GM18498 (cell line): Measurements from ENCODE around the gene PYGM.

Experiments
- ATAC-seq: cut with Tn5 transposase; IDR thresholded peaks from one replicate; pipeline ENCODE4 v1.9.1; 2021; ENCODE audit warnings: mild to moderate bottlenecking, moderate library complexity; ENCODE audit not compliant: unreplicated experiment

PYGM gene

DNA sequence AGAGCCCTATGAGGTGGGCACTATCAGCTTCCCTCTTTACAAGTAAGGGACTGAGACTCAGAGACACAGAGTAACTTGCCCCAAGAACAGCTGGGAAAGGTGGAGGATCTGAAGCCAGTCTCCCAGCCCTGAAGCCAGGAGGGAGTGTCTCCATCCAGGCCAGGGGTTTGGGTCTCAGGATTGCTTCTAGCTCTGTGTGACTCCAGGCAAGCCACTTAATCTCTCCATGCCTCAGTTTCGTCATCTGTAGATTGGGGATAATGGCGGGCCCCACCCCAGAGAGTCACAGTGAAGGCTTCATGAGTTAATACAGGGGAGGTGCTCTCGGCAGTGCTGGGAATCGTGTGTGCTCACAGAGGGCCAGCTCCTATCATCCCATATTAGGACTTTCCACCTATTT lies 32.7 kb upstream of the PYGM start:
- no peak for ATAC-seq

DNA sequence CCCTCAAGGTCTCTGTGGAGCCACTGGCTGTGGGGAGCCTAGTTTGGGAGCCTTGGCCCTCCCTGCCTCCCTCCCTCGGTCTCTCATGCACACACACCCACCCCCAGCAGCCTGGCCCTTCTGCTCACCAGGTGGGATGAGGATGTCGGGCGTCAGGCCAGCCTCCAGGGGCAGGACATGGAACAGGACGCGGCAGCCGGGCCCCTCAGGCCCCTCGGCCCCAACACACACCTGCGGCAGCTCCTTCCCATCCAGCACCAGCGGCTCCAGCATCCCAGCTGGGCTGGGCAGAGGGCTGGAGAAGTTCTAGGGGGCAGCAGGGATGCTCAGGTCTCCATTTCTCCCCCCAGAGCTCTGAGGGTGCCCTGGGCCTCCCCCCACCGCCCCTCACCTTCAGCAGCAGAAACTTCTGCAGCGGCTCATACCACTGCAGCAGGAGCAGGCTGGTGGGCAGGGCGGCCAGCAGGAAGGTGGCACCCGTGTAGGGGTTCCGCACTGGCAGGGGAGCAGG lies 32.1 kb upstream of the PYGM start:
- no peak for ATAC-seq

DNA sequence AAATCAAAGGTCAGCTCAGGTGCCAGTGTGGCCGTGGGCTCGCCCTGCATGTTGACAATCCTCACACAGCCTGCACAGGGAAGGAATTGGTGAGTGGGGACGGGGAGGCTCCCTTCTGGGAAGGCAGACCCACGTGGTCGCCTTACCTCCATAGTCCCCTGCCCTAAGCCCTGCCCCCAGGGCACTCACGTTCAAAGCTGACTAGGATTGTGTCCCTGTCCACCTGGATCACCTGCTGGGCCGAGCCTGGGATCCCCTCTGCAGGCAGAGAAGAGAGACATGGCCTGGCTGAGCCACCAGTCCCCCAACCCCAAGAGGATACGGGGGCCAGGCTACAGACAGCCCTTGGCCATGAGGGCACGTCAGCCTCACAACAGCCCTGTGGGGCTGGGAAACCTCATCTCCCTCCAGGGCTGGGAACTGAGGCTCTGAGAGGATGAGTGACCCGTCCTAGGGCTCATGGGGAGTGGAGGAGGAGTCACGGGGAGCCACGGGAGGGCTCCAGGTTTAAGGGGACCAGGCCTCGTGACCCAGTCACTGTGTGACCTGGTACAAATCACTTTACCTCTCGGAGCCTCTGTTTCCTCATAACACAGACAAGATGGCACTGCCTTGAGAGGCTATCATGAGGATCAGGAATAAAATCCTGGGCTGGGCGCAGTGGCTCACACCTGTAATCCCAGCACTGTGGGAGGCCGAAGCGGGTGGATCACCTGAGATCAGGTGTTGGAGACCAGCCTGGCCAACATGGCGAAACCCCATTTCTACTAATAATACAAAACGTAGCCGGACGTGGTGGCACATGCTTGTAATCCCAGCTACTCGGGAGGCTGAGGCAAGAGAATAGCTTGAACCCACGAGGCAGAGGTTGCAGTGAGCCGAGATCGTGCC lies 30.7 kb upstream of the PYGM start:
- no peak for ATAC-seq

DNA sequence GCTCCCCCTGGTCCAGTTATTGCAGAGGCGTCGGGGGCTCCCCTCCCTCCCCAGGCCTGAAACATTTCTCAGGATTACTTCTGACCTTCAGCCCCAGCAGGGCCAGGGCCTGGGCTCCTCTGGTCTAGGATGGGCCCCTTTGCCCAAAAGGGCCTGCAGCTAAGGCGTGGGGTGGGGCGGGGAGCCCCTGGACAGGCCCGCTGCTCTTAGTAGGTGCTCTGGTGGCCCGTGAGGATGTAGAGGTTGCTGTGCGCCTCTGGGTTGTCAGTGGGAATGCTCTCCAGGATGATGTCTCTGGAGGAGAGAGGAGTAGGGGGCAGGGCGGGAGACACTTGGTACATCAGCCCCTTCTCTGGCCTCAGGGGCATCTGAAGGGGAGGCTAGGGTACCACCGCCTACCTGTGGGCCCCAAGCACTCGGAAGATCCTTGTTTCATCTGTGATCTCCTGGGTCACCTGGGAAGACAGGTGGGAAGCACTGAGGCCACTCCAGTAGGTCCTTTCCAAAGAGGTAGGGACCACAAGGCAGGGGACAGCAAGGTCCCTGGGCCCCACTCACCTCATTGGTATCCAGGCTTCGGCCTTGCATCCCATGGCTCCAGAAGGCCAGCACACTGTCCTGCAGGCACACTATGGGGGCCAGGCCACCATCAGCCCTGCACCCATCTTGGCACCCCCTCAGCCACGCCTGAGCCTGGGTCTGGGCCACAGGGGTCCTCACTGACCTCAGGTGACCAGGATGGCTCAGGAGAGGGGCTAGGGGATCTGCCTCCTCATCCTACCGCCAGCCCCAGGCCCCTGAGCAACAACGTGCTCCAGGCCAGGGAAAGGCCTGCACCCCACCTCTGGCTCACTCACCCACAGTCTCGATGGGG lies 29.8 kb upstream of the PYGM start:
- ATAC-seq = no peak

DNA sequence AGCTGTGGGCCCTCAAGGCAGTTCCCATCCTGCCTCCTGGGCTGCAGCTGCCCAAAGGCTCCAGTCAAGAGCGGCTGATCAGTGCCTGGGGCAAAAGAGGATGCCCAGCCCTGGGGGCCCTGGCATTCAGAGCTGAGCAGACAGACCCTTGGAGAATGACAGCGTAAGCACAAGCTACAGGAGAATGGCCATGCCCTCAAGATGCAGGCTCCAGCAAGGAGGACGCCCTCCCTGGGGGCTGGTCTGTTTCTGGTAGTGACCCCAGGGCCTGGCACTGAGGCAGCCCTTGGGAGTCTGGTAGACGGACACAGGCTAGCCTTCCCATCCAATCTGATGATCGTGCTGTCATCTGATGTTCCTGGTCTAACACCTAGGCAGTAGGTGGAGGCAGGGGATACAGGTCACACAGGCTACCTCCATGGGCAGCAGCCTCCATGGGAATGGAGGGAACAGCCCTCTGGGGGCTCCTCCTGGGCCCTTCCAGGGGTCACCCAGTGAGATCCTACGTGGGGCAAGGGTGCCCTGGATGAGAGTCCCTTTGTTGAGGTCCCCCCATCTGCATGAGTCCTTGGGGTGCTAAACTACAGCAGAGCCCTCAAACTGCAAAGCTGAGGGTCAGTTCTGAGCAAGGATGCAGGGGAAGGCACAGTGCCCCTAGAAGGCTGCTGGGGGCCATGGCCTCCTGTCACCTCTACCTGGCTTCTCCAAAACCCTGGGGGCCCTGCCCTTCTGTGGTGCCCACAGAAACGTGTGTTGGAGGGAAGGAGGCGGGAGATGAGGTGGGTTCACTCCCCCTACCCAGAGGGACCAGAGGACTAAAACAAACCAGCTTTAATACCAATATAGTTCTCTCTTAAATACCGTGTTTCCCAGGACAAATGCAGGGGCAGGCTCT lies 28.8 kb upstream of the PYGM start:
- ATAC-seq = no peak

DNA sequence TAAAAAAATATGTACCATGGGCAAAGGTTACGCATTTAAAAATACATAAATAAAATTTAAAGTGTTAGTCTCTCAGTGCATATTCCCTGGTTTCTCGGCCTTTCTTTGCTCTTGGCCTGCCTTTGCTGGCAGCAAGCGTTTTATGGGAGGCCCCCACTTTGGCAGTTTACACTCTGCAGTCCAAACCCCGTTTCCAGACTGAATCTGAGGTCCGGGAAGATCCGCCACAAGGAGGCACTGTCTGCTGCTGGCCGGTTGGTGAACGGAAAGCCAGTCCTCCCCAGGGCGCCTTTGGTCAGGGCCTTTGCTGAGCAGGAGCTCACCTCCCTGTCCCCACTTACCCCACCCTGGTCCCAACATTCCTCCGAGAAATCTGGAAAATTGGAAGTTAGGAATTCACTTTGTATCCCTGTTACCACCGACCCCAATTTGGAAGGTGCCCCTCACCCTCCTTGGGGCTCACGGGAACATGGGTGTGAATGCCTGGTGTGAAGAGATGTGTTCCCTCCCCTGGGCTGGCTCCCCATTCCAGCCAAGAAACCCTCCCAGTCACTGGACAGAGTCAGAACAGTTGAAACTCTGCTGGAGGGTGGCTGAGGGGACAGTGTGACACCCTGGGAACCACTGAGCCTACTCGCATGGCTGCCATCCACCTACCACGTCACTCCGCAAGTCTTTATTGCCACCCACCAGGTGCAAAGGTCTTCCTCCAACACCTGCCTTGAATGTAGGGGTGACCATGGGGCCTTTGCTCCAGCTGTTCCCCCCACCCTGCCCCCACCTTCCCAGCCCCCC lies 27.9 kb upstream of the PYGM start:
- no peak for ATAC-seq

DNA sequence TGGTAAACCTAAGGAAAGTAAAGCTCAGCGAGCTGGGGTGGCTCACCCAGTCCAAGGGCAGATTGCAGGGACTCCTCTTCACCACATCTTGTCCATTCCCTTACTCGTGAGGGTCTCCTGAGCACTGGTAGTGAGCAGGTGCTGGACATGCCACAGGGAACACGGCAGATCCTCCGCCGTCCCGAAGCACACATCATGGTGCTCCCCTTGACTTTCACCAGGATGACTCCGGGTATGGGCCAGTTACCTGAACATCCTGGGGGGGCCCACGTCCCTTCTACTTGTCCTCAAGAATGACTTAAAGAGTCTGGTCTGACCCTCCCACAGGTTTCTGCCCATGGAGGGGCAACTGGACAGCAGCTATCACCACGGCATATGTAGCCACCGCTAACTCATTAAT lies 26.5 kb upstream of the PYGM start:
- ATAC-seq = no peak

DNA sequence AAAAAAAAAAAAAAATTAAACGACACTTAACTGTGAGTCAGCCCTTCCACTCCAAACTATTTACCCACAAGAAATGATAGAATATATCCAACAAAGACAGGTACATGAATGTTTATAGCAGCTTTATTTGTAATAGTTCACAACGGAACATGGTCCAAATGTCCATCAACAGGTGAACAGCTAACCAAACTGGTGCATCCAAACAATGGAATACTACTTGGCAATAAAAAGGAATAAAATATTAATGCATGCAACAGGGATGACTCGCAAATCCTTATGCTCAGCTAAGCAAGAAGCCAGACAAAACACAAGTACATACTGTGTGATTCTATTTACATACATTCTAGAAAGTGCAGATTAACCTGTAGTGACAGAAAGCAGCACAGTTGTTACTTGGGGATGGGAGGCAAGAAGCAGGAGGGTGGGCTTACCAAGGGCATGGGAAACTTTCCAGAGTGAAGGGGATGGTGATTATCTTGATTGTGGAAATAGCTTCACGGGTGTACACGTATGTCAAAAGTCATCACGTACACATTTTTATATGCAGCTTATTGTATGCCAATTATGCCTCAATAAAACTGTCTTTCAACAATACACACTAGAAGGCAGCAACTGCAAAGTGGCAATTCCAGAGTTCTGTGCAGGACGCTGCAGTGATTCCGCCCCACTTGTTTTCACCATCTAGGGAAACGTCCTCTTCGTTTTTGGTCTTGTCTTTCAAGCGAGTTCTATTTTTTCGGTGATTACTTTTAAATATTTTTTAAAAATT lies 25.2 kb upstream of the PYGM start:
- ATAC-seq = no peak

DNA sequence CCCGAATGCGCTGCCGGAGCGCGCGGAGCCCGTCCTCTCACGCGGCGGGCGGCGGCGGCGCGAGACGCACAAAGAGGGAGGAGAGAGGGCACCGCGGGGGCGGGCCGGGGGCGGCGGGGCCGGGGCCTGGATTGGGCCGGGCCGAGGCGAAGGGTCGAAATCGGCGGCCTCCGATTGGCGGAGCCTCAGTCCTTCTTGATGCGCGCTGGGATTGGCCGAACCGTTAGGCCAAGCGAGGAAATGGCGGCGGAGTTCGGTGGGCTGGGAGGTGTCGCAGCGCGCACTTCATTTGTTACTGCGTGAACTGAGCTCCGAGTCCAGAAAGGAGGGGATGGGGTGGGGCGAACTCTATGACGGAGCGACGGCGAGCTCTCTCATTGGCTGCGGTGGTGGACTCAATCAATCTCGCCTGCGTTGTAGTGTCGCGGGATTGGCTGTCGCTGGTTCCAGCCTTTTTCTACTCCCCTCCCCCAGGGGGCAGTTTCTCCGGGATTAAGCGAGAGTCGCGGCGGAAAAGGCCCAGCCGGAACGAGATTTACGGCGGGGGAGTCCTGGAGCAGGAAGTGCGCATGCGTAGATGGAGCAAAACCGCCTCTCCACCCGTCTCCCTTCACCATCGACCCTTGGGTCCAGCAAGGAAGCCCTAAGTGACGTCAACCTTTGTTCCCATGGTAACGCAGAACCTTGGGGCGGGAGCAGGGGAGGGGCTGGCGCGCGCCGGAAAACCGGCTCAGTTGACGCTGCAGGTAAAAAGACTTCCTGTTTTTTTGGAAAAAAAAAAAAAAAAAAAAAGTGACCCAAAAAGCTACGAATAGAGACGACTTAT lies 18.9 kb upstream of the PYGM start, which contains the start of gene SF1:
Gene SF1 (minus strand): TSS at position 70 of the 826 bp plus-strand sequence. CDS start 150 bp downstream, outside the sequence.
- ATAC-seq = peak; percentile 79

DNA sequence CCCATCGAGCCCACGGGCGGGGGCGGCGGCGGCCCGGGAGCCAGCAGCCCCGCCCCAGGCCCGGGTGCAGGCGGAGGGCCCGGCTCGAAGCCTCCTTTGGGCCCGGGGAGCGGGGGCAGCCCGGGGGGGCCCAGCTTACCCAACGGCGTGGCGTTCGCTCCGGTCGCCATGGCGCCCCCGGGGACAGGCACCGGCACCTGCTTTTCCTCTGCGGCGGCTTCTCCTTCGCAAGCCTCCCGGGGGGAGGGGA lies 18.4 kb upstream of the PYGM start:
- ATAC-seq = peak; percentile 21

DNA sequence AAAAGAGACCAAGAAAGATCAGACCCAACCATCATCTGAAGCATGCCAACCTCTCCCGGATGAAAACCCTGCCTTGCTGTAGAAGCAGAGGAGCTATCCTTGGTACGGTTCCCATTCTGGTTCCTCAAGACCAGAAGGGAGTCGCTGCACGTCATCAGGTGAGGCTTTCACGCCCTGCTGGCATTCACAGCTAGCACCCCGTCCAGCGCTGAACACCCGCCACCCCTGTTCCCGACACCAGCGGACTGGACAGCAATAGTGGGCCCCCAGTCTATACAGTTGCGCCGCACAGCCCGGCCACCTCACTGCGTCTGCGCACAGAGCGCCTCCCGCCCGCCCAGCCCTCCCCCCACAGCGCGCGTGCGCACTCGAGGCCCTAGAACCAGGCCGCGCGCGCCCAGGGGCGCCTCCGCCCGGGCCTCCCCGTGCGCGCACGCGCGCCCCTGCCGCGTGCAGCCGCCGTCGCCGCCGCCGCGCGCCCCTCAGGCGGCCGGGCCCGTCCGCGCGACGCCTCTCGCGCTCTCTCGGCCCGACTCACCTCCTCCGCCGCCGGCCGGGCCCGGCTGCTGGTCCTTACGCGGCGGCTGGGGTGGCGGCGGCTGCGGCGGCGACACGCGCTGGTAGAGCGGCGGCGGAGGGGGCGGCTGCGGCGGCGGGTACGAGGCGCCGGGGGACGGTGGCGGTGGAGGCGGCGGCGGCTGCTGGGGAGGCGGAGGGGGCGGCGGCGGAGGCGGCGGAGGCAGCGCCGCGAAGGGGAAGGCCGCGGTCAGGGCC lies 17.9 kb upstream of the PYGM start:
- peak; percentile 21 for ATAC-seq

DNA sequence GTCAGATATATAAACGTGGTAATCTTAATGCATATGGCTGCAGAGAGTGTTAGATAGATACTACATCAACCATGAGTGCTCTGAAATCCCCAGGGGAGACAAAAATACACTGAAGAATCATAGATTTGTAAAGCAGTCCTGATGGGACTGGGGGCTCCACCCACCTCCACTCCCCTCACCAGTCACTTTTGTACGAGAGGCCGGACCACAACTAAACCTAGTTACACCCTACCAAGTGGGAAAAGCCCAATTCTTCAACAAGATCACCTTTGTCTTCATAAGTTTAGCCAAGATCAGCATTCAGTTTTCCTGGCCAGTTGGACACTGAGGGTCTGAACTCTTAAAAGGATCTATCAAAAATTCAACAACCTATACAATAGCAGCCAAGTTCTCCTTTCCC lies 17.1 kb upstream of the PYGM start:
- no peak for ATAC-seq

DNA sequence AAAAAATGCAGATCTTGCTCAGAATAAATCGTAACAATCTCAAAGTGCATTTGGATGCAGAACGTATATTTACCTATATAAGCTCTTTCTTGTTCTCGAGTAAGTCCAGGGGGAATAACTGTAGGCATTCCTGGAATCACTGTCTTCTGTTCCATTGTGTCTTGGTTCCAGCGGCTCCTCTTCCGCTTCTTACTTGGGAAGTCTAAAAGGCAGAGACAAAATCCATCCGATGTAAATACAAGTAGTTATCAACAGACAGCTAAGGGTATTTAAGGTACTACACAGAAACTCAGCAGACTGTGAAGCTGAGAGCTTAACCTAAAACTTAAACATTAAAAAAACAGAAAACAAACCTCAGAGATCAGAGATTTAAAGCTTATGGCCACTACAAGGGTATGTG lies 16.7 kb upstream of the PYGM start:
- no peak for ATAC-seq

DNA sequence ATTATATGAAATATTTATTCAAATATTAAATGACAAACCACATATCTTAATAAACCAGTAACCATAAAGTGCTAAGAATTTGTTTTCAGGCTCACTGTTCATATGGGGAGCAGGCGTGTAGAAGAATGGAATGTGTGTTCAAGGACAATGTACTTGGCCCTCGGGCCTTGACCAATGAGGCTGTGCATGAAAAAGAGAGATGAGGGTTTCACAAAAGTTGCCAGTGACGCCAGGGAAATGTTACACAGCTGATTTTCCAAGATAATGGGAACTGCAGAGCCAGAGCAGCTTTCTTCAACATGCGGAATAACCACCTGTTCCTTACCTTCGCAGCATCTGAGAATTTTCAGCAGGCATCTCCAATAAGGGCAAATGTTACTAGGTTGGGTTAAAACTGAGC lies 14.4 kb upstream of the PYGM start:
- no peak for ATAC-seq

DNA sequence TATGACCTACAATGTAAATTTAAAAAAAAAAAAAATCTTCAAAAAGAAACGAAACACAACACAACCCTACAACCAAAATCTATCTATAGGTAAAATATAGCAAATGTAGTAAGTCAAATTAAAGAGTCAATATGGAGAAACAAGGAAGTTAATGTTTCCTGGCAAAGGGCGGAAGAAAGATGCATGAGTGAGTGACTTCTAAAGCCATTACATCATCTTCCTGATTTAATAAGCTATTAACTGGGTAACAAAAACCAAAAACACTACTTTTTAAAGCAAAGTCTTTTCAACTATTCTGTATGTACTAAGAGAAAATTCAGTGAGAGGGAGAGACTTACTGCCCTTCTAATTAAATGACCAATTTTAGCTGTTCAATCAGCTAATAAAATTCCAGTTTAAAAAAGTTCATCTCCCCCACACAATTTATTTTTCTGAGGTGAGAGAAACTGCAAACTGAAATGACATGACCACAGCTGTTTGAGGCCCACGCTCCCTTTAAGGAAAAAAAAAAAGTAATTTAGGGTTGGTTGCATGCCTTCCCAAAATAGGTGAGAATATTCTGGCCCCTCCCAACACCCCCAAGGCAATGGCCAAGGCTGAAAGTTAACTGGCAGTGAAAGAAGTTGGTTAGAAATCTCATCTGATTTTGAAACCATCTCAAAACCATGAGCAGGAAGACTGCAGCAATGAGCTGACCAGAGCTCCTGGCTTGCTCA lies 12.7 kb upstream of the PYGM start:
- peak; percentile 39 for ATAC-seq

DNA sequence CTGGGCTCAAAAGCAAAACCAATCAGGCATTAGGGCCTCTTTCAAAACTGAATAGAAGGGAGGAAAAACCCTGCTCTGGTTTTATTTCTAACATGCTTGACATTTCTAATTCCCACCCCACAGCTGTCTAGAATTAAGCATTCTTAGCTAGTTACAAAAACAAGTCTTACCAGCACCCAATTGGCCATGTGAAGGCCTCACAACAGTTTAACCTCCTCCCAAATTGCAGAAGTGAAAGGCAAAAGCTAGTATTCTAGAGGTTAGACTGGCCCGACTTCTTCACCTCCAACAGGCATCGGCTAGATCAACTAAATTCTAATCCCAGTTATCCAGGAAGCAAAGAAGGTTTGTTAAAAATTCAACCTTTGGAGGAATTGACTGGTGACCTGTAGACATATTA lies 12.1 kb upstream of the PYGM start:
- no peak for ATAC-seq

DNA sequence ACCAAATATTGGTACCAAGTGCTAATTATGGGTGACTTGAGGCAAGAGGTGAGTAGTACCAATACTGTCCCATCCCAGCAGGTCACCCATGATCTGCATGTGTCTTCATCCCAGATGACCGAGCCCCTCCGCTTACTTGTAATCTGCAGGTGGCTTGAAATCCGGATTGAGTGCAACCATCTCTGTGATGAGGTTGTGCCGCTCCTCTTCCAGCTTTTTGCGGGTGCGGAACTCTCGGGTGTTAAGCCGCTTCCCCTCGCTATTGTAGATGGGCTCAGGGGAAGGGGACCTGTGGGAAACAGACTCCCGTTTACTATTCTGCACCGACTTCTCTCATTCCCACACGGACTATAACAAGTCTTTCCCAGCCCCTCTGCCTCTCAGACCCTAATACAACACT lies 10.3 kb upstream of the PYGM start:
- ATAC-seq = no peak
